Measurements from ENCODE around the gene TNNT2. TPM values are rescaled to one million over a fixed set of nuclear protein-coding genes. Genes with fewer than 3 reads are reported as not detected.

The TNNT2 gene
- total RNA-seq, 1 experiment from 2014 or later, result 0.90 TPM

DNA sequence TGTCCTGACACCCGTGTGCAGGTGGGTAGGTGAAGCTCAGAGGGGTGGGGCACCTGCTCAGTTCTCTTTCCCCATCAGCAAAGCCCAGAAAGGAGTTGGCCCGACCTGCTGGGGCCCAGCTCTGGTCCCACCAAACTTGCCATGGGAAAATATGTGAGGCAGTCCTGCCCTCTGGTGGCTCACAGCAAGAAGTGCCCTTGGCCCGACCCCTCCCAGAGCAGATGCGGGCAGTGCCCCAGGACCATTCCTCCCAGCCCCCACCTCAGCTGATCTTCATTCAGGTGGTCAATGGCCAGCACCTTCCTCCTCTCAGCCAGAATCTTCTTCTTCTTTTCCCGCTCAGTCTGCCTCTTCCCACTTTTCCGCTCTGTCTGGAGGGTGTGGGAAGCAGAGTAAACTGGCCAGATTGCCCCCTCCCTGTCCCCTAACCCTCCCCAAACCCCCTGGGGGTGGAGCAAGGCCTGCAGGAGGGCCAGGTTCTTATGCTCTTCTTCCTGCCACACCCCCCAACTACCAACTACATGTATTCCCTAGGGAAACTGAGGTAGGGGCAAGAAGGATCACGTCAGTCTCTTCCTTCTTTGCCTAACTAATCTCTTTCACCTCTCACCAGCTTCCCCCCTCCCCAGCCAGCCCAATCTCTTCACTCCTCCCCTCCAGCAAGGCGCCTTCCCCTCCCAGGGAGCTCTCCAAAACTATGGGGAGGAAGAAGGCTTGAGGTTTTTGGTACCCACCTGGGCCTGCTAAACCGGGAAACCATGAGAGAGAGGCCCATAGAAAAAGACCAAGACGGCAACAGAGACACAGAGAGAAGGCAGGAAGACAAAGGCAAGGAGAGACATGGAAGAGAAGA lies 15.6 kb downstream of the TNNT2 start:
- no peak for TF ChIP-seq EZH2 (IDR thresholded peaks at IDR 0.05; ENCODE audit: borderline replicate concordance, low read depth, low read length, poor library complexity, severe bottlenecking)
- TF ChIP-seq, protein P1, sequence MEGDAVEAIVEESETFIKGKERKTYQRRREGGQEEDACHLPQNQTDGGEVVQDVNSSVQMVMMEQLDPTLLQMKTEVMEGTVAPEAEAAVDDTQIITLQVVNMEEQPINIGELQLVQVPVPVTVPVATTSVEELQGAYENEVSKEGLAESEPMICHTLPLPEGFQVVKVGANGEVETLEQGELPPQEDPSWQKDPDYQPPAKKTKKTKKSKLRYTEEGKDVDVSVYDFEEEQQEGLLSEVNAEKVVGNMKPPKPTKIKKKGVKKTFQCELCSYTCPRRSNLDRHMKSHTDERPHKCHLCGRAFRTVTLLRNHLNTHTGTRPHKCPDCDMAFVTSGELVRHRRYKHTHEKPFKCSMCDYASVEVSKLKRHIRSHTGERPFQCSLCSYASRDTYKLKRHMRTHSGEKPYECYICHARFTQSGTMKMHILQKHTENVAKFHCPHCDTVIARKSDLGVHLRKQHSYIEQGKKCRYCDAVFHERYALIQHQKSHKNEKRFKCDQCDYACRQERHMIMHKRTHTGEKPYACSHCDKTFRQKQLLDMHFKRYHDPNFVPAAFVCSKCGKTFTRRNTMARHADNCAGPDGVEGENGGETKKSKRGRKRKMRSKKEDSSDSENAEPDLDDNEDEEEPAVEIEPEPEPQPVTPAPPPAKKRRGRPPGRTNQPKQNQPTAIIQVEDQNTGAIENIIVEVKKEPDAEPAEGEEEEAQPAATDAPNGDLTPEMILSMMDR (conservative IDR thresholded peaks at IDR 0.05; ENCODE audit: low read depth, low read length), result peak; percentile 93
- peak; percentile 83 for DNase-seq (ENCODE audit: low spot score)
- POLR2A ChIA-PET (ENCODE audit: low non-redundant PET), result no interaction called here

GRCh38 chr1:201360901-201361651 lies 16.4 kb downstream of the TNNT2 start:
- POLR2A ChIA-PET (ENCODE audit: low non-redundant PET), result no interaction called here
- no peaks in the 10 kb centered on the region for H3K36me3 ChIP-seq (ENCODE audit: insufficient read depth, low read length, poor library complexity, severe bottlenecking)
- H3K27me3 ChIP-seq (replicated peaks; ENCODE audit: insufficient read depth, low read depth, low read length, poor library complexity), result no peaks in the 10 kb centered on the region
- H3K9me3 ChIP-seq (ENCODE audit: low read depth, low read length, poor library complexity, severe bottlenecking), result no peaks in the 10 kb centered on the region
- H3K4me3 ChIP-seq (ENCODE audit: low read depth, low read length, poor library complexity, severe bottlenecking), result no peak overlapping the region
- H3K27ac ChIP-seq (ENCODE audit: low read depth, low read length, poor library complexity, severe bottlenecking), result peak overlapping the region; percentile 39
- no peak for DNase-seq (ENCODE audit: low spot score)
- intact Hi-C loops (cut with micrococcal nuclease; ENCODE audit: unreplicated experiment), result loop anchor here (1.0 to 5.0 kb wide), 3 partner anchors 107 to 389 kb away; no protein-coding TSS in a partner anchor
- CTCF ChIA-PET, result interaction anchor here (0.5 to 2.2 kb wide), 12 partner anchors 14 to 739 kb away, joined by 3 to 16 read pairs (median 4); no protein-coding TSS in a partner anchor
- TF ChIP-seq, protein P1 (conservative IDR thresholded peaks at IDR 0.05; ENCODE audit: low read depth, low read length), result no peak
- no peak for TF ChIP-seq EZH2 (IDR thresholded peaks at IDR 0.05; ENCODE audit: borderline replicate concordance, low read depth, low read length, poor library complexity, severe bottlenecking)
- no TSS peak for BruUV-seq (replicated peaks)
- peaks cover 17% of the 10 kb centered on the region for H3K4me1 ChIP-seq (ENCODE audit: insufficient read depth, low read length, poor library complexity, severe bottlenecking)

More for the DNA sequence above, 15.6 kb downstream of the TNNT2 start:
- Histone ChIP-seq H3K36me3 (ENCODE audit: insufficient read depth, low read length, poor library complexity, severe bottlenecking) (no peaks in the 10 kb centered on the region), H3K9me3 (ENCODE audit: low read depth, low read length, poor library complexity, severe bottlenecking) (no peaks in the 10 kb centered on the region), H3K27me3 (replicated peaks; ENCODE audit: insufficient read depth, low read depth, low read length, poor library complexity) (no peaks in the 10 kb centered on the region), H3K4me1 (ENCODE audit: insufficient read depth, low read length, poor library complexity, severe bottlenecking) (peaks cover 17% of the 10 kb centered on the region), H3K27ac (ENCODE audit: low read depth, low read length, poor library complexity, severe bottlenecking) (no peak overlapping the region), H3K4me3 (ENCODE audit: low read depth, low read length, poor library complexity, severe bottlenecking) (no peak overlapping the region)
- CTCF ChIA-PET, result interaction anchor here (0.5 to 2.2 kb wide), 10 partner anchors 15 to 740 kb away, joined by 3 to 16 read pairs (median 5); no protein-coding TSS in a partner anchor
- intact Hi-C loops (cut with micrococcal nuclease; ENCODE audit: unreplicated experiment), result loop anchor here (1.0 to 5.0 kb wide), 3 partner anchors 108 to 390 kb away; no protein-coding TSS in a partner anchor
- no TSS peak for BruUV-seq (replicated peaks)

DNA sequence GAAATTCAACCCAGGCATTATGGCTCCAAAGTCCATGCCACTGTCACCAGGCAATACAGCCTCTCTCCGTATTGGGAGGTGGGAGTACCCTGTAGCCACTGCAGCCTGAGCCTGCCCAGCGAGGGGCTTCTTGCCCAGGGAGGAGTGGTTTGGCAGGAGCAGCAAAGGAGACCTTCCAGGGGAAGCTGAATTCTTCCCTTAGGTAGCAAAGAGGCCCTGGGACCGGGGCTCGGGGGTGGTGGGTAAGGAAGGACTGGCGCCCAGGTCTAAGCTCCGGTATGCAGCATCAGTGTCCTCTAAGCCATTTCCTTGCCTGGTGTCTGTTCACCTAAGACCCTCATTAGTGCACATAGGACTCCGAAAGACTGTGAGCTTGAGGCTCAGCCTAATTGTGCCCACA lies 17.0 kb downstream of the TNNT2 start:
- BruUV-seq (replicated peaks), result no TSS peak
- Histone ChIP-seq H3K4me3 (ENCODE audit: low read depth, low read length, poor library complexity, severe bottlenecking) (no peak overlapping the region), H3K4me1 (ENCODE audit: insufficient read depth, low read length, poor library complexity, severe bottlenecking) (peaks cover 17% of the 10 kb centered on the region), H3K36me3 (ENCODE audit: insufficient read depth, low read length, poor library complexity, severe bottlenecking) (no peaks in the 10 kb centered on the region), H3K27me3 (replicated peaks; ENCODE audit: insufficient read depth, low read depth, low read length, poor library complexity) (no peaks in the 10 kb centered on the region), H3K27ac (ENCODE audit: low read depth, low read length, poor library complexity, severe bottlenecking) (peak overlapping the region; percentile 53), H3K9me3 (ENCODE audit: low read depth, low read length, poor library complexity, severe bottlenecking) (no peaks in the 10 kb centered on the region)
- no peak for DNase-seq (ENCODE audit: low spot score)
- no peak for TF ChIP-seq EZH2 (IDR thresholded peaks at IDR 0.05; ENCODE audit: borderline replicate concordance, low read depth, low read length, poor library complexity, severe bottlenecking)
- TF ChIP-seq, protein P1 (conservative IDR thresholded peaks at IDR 0.05; ENCODE audit: low read depth, low read length), result no peak
- ChIA-PET POLR2A (ENCODE audit: low non-redundant PET) (no interaction called here), CTCF (interaction anchor here (0.6 to 2.2 kb wide), 7 partner anchors 14 to 388 kb away, joined by 3 to 16 read pairs (median 4); no protein-coding TSS in a partner anchor)
- intact Hi-C loops (cut with micrococcal nuclease; ENCODE audit: unreplicated experiment), result loop anchor here (5.0 kb wide), 1 partner anchor 388 kb away; no protein-coding TSS in a partner anchor

Measured in A673 (cell line).